Thyroid gland (tissue), 4 donors: ENCODE data around the gene PEBP1.

ENCODE experiments used
- CTCF ChIP-seq, 6 experiments: fragments of 200-600 bp in 3 of 6; fragments of 450-650 bp in 3 of 6; sonication (generic) in 3 of 6; IDR thresholded peaks; one replicate each; pipeline ENCODE4 v1.5.1; 2016 to 2019; ENCODE audit warnings: antibody characterized with exemption in 6 of 6, mild to moderate bottlenecking in 2 of 6, inconsistent platforms in 1 of 6, moderate library complexity in 1 of 6
- POLR2A ChIP-seq, 2 donors: fragments of 450-650 bp; IDR thresholded peaks; one replicate each; pipeline ENCODE4 v1.6.1; 2017; ENCODE audit warnings: antibody characterized with exemption in 2 of 2, mild to moderate bottlenecking in 2 of 2, moderate library complexity in 1 of 2

GRCh38 chr12:118150625-118151024, 14.7 kb downstream of the PEBP1 start:
- no peak for TF ChIP-seq POLR2A (IDR thresholded peaks at IDR 0.05)
- no peak for TF ChIP-seq CTCF (IDR thresholded peaks at IDR 0.05)
